H1 (cell line): ENCODE results near the gene SLC45A1. TPM values are rescaled to one million over a fixed set of nuclear protein-coding genes. Genes with fewer than 3 reads are reported as not detected.

Source experiments
- CTCF ChIA-PET: fragments of 300-600 bp; sonication (Branson Sonifier 250); formaldehyde crosslinking; loops from one replicate; lab custom pipeline; 2021; ENCODE audit not compliant: partially characterized antibody; lab: Charles Lee
- POLR2A ChIA-PET: fragments of 300-600 bp; sonication (Branson Sonifier 250); formaldehyde crosslinking; loops from one replicate; lab custom pipeline; 2021; ENCODE audit warnings: inconsistent platforms; ENCODE audit not compliant: partially characterized antibody; lab: Charles Lee
- DNase-seq, 2 experiments: peaks; one replicate each; pipeline versions ENCODE4 v3.0.0 to v3.0.0-alpha.2; 2010 to 2022; ENCODE audit warnings: low spot score in 2 of 2, low read depth in 1 of 2, mixed read lengths in 1 of 2
- FAIRE-seq: peaks from 2 replicates; lab custom pipeline; 2011; peaks lifted over from hg19 to GRCh38; lab: Jason Lieb, UNC
- H2AFZ ChIP-seq: 2 replicates; pipeline ENCODE4 v1.8.1; 2012; ENCODE audit warnings: low read length, inconsistent platforms
- H2AK5ac ChIP-seq: 2 replicates; pipeline ENCODE4 v1.6.1; 2013; ENCODE audit warnings: low read depth, low read length
- H2BK120ac ChIP-seq: replicated peaks from 2 replicates; pipeline ENCODE3; 2013; ENCODE audit warnings: low read depth, low read length, inconsistent platforms
- H2BK12ac ChIP-seq: 2 replicates; pipeline ENCODE4 v1.6.1; 2013; ENCODE audit warnings: low read depth, low read length
- H2BK15ac ChIP-seq: 2 replicates; pipeline ENCODE4 v1.6.1; 2013; ENCODE audit warnings: low read length
- H2BK20ac ChIP-seq: 2 replicates; pipeline ENCODE4 v1.6.1; 2013; ENCODE audit warnings: low read length
- H2BK5ac ChIP-seq: 2 replicates; pipeline ENCODE4 v1.6.1; 2013; ENCODE audit warnings: low read depth, low read length
- H3K14ac ChIP-seq: 2 replicates; pipeline ENCODE4 v1.6.1; 2013; ENCODE audit warnings: inconsistent platforms; ENCODE audit not compliant: insufficient read length
- H3K18ac ChIP-seq: 2 replicates; pipeline ENCODE4 v1.6.1; 2013; ENCODE audit warnings: low read length; ENCODE audit errors: extremely low read depth
- H3K23ac ChIP-seq: 2 replicates; pipeline ENCODE4 v1.6.1; 2013; ENCODE audit warnings: inconsistent platforms; ENCODE audit not compliant: insufficient read length
- H3K23me2 ChIP-seq: 2 replicates; pipeline ENCODE4 v1.6.1; 2013; ENCODE audit warnings: low read depth, low read length
- H3K27ac ChIP-seq: 2 replicates; pipeline ENCODE4 v1.6.1; 2011; ENCODE audit warnings: low read depth, low read length, inconsistent platforms
- H3K27me3 ChIP-seq, 4 experiments: replicated peaks in 1 of 4; 1 replicate in 1 of 4; 2 replicates in 3 of 4; pipeline versions ENCODE4 v1.6.1 to v1.8.1; 2011 to 2013; ENCODE audit warnings: low read length in 3 of 4, mild to moderate bottlenecking in 3 of 4, inconsistent platforms in 2 of 4, mixed read lengths in 2 of 4, moderate library complexity in 1 of 4; ENCODE audit not compliant: control insufficient read depth in 3 of 4, insufficient read depth in 3 of 4; ENCODE audit errors: extremely low read depth in 1 of 4
- H3K36me3 ChIP-seq, 4 experiments: 2 replicates each; pipeline versions ENCODE4 v1.6.1 to v1.8.1; 2011 to 2013; ENCODE audit warnings: mild to moderate bottlenecking in 4 of 4, low read length in 3 of 4, moderate library complexity in 2 of 4, control low read depth in 1 of 4, inconsistent platforms in 1 of 4; ENCODE audit not compliant: insufficient read depth in 4 of 4, control insufficient read depth in 2 of 4
- H3K4ac ChIP-seq: replicated peaks from 2 replicates; pipeline ENCODE3; 2013; ENCODE audit warnings: low read length, low read depth, mixed read lengths, inconsistent platforms; ENCODE audit not compliant: insufficient read length
- H3K4me1 ChIP-seq, 4 experiments: replicated peaks in 1 of 4; 1 replicate in 1 of 4; 2 replicates in 3 of 4; pipeline versions ENCODE4 v1.6.1 to v1.8.1; 2011 to 2013; ENCODE audit warnings: low read length in 3 of 4, inconsistent platforms in 2 of 4, mixed read lengths in 1 of 4; ENCODE audit not compliant: insufficient read depth in 4 of 4, control insufficient read depth in 3 of 4
- H3K4me2 ChIP-seq, 2 experiments: 2 replicates each; pipeline versions ENCODE4 v1.6.1 to v1.8.1; 2011 to 2013; ENCODE audit warnings: low read depth in 2 of 2, low read length in 2 of 2, control low read depth in 1 of 2, inconsistent platforms in 1 of 2, mild to moderate bottlenecking in 1 of 2; ENCODE audit not compliant: insufficient read depth in 1 of 2
- H3K4me3 ChIP-seq, 4 experiments: fragments of 200-600, 300-600 bp in 1 of 4; sonication (generic), shearing (Covaris generic), sonication (Bioruptor Twin) in 1 of 4; 2 replicates each; pipeline versions ENCODE4 v1.5.1 to v1.8.1; 2011 to 2016; ENCODE audit warnings: low read length in 4 of 4, low read depth in 3 of 4, control low read depth in 2 of 4, inconsistent platforms in 2 of 4, mild to moderate bottlenecking in 2 of 4, mixed read lengths in 1 of 4, moderate library complexity in 1 of 4; ENCODE audit not compliant: insufficient read depth in 2 of 4; ENCODE audit errors: extremely low read depth in 1 of 4
- H3K56ac ChIP-seq: replicated peaks from 2 replicates; pipeline ENCODE3; 2013; ENCODE audit warnings: low read depth, mild to moderate bottlenecking, mixed read lengths, low read length, inconsistent platforms; ENCODE audit not compliant: insufficient read length
- H3K79me1 ChIP-seq: 2 replicates; pipeline ENCODE4 v1.6.1; 2013; ENCODE audit warnings: low read depth, low read length, control low read depth
- H3K79me2 ChIP-seq, 2 experiments: 2 replicates each; pipeline versions ENCODE4 v1.6.1 to v1.8.1; 2012 to 2013; ENCODE audit warnings: low read length in 2 of 2, mild to moderate bottlenecking in 2 of 2, inconsistent platforms in 1 of 2; ENCODE audit not compliant: insufficient read depth in 2 of 2, control insufficient read depth in 1 of 2
- H3K9ac ChIP-seq, 4 experiments: replicated peaks in 1 of 4; 1 replicate in 1 of 4; 2 replicates in 3 of 4; pipeline versions ENCODE4 v1.6.1 to v1.8.1; 2011 to 2013; ENCODE audit warnings: low read depth in 3 of 4, low read length in 3 of 4, control low read depth in 2 of 4, mild to moderate bottlenecking in 2 of 4, moderate library complexity in 2 of 4, inconsistent platforms in 1 of 4; ENCODE audit errors: extremely low read depth in 1 of 4
- H3K9me3 ChIP-seq, 2 experiments: 2 replicates each; pipeline versions ENCODE4 v1.6.1 to v1.8.1; 2012 to 2013; ENCODE audit warnings: mild to moderate bottlenecking in 2 of 2, moderate library complexity in 2 of 2, control low read depth in 1 of 2, inconsistent platforms in 1 of 2, low read depth in 1 of 2, low read length in 1 of 2, mixed read lengths in 1 of 2; ENCODE audit not compliant: insufficient read depth in 2 of 2
- H4K20me1 ChIP-seq, 2 experiments: replicated peaks in 1 of 2; 2 replicates each; pipeline versions ENCODE3 to v1.8.1; 2011 to 2013; ENCODE audit warnings: inconsistent platforms in 2 of 2, low read length in 2 of 2, mild to moderate bottlenecking in 1 of 2; ENCODE audit not compliant: insufficient read depth in 2 of 2, control insufficient read depth in 1 of 2
- H4K5ac ChIP-seq: 2 replicates; pipeline ENCODE4 v1.6.1; 2013; ENCODE audit warnings: low read length, low read depth, mixed read lengths, inconsistent platforms; ENCODE audit not compliant: insufficient read length
- H4K8ac ChIP-seq: 2 replicates; pipeline ENCODE4 v1.8.0; 2013; ENCODE audit warnings: mild to moderate bottlenecking, moderate library complexity, low read length, inconsistent platforms; ENCODE audit not compliant: insufficient read depth; ENCODE audit errors: extremely low read depth
- H4K91ac ChIP-seq: replicated peaks from 2 replicates; pipeline ENCODE3; 2013; ENCODE audit warnings: low read length, mixed read lengths, inconsistent platforms; ENCODE audit not compliant: insufficient read length
- ATF2 ChIP-seq: IDR thresholded peaks from 2 replicates; pipeline ENCODE4 v1.6.1; 2012; ENCODE audit warnings: low read length, inconsistent platforms
- E2F6 ChIP-seq: IDR thresholded peaks from 2 replicates; pipeline ENCODE4 v1.6.1; 2012; ENCODE audit warnings: inconsistent platforms
- EGR1 ChIP-seq: IDR thresholded peaks from 2 replicates; pipeline ENCODE4 v1.6.1; 2011; ENCODE audit warnings: low read depth, low read length, borderline replicate concordance
- NANOG ChIP-seq: IDR thresholded peaks from 2 replicates; pipeline ENCODE4 v1.6.1; 2011; ENCODE audit warnings: low read length, low read depth, mild to moderate bottlenecking, inconsistent platforms; ENCODE audit not compliant: insufficient read depth, poor library complexity, severe bottlenecking
- POLR2AphosphoS5 ChIP-seq: IDR thresholded peaks from 2 replicates; pipeline ENCODE4 v1.6.1; 2011; ENCODE audit warnings: low read depth, low read length
- RFX5 ChIP-seq: IDR thresholded peaks from 2 replicates; pipeline ENCODE4 v1.6.1; 2011; ENCODE audit warnings: low read depth, low read length, improper control_type of control experiment, borderline replicate concordance
- USF2 ChIP-seq: IDR thresholded peaks from 2 replicates; pipeline ENCODE4 v1.6.1; 2011; ENCODE audit warnings: low read length, improper control_type of control experiment
- WGBS, 2 experiments: shearing (Covaris generic) in 1 of 2; methylation state at CpG; one replicate each; pipeline versions ENCODE4 v1.1.6 to v1.1.7; 2013 to 2015; ENCODE audit warnings: low lambda C conversion rate in 2 of 2, mixed read lengths in 2 of 2, inconsistent platforms in 1 of 2, low coverage in 1 of 2, missing lambda C conversion rate in 1 of 2; ENCODE audit not compliant: insufficient replicate concordance in 2 of 2, insufficient coverage in 1 of 2, insufficient read length in 1 of 2; ENCODE audit errors: extremely low coverage in 1 of 2, missing lambda C conversion rate in 1 of 2; 5-methylcytosine and 5-hydroxymethylcytosine counted together
- polyA plus RNA-seq, 7 experiments: library from polyadenylated mRNA; depleted of rRNA in 3 of 7; stranded (reverse) in 5 of 7; unstranded in 2 of 7; fragments of >200 nt in 5 of 7; fragments of 200-250 nt in 2 of 7; gene quantifications; 1 replicate in 5 of 7; 2 replicates in 1 of 7; 4 replicates in 1 of 7; pipeline versions ENCODE4 v1.2.1 to v1.2.3, GENCODE V29; 2011 to 2013; ENCODE audit warnings: missing spikeins in 2 of 7, mixed read lengths in 2 of 7
- total RNA-seq: library from RNA; stranded (reverse); fragmentation: NEBNext Ultra II Directional; extraction: Animal tissue kit (Norgen Biotek cat#: 25700); gene quantifications from 2 replicates; pipeline ENCODE4 v1.2.1, GENCODE V29; 2021

Gene SLC45A1
- total and polyA plus RNA-seq, 2 of the 8 experiments (the other 6 are each of a cell fraction or from before 2014, with no cell fraction given) = 1.0 to 1.7 TPM

- Histone ChIP-seq H3K79me1 (peaks cover 13% of the 10 kb centered on the region; the same call in 1 of the 2 replicates), H3K4me1 (peaks cover 0 to 9% (median 2%) of the 10 kb centered on the region in 4 experiments; a peak in 3 of 7 replicates), H3K23me2 (no peaks in the 10 kb centered on the region; the same call in 1 of the 2 replicates), H3K14ac (no peak overlapping the region), H2BK120ac (no peak overlapping the region), H3K56ac (no peak overlapping the region), H3K23ac (no peak overlapping the region), H4K5ac (no peak overlapping the region), H3K27me3 (no peaks in the 10 kb centered on the region), H3K18ac (no peak overlapping the region), H2BK20ac (no peak overlapping the region), H3K9me3 (no peaks in the 10 kb centered on the region), H3K4me3 (no peak overlapping the region), H2AFZ (no peak overlapping the region), H4K20me1 (peaks cover 9 to 23% of the 10 kb centered on the region in 2 experiments), H3K9ac (no peak overlapping the region), H3K36me3 (peaks cover 0 to 4% (median 2%) of the 10 kb centered on the region in 4 experiments; a peak in 1 of 8 replicates), H2BK5ac (no peak overlapping the region), H2BK15ac (no peak overlapping the region), H2AK5ac (no peak overlapping the region), H2BK12ac (no peak overlapping the region), H4K8ac (no peak overlapping the region), H3K4ac (no peak overlapping the region), H3K4me2 (no peak overlapping the region), H4K91ac (no peak overlapping the region), H3K27ac (no peak overlapping the region), H3K79me2 (peaks cover 7 to 79% of the 10 kb centered on the region in 2 experiments)
- CTCF ChIA-PET = interaction anchor here (0.7 to 1.3 kb wide), 3 partner anchors 9 to 31 kb away, joined by 3 to 4 read pairs (median 3); no protein-coding TSS in a partner anchor
- no peak for FAIRE-seq
- WGBS, 2 experiments = 97% methylated on average over 12 of the region's 12 CpGs; no CpG with 5 or more reads in 1 of the 2 experiments
- no peak for TF ChIP-seq ATF2
- no peak for TF ChIP-seq RFX5
- no peak for TF ChIP-seq E2F6
- no peak for TF ChIP-seq NANOG
- TF ChIP-seq EGR1 = no peak
- no peak for TF ChIP-seq POLR2AphosphoS5
- TF ChIP-seq USF2 = no peak
- DNase-seq = no peak
- POLR2A ChIA-PET = no interaction called here
Measured at GRCh38 chr1:8388732-8389562, 71.0 kb downstream of the SLC45A1 start.
